WTC11 (cell line): Measurements from ENCODE around the gene ZBTB7B. TPM values are rescaled to one million over a fixed set of nuclear protein-coding genes. Genes with fewer than 3 reads are reported as not detected.

ENCODE experiments used
- ATAC-seq: fragments of 200-7000 bp; cut with Tn5 transposase; 2 replicates; pipeline ENCODE4 v1.10.0; 2021; ENCODE audit warnings: mild to moderate bottlenecking, moderate library complexity
- CTCF ChIA-PET: fragments of 300-600 bp; sonication (Branson Sonifier 250); formaldehyde crosslinking; loops from one replicate; lab custom pipeline; 2021; ENCODE audit warnings: antibody characterized with exemption; lab: Charles Lee
- POLR2A ChIA-PET: fragments of 350-600 bp; sonication (Branson Sonifier 250); formaldehyde crosslinking; loops from one replicate; lab custom pipeline; 2021; ENCODE audit warnings: antibody characterized with exemption; lab: Charles Lee
- DNase-seq: peaks from one replicate; pipeline ENCODE4 v3.0.0; 2021; ENCODE audit warnings: low spot score
- H3K27ac Mint-ChIP-seq: 2 replicates; pipeline ENCODE4 v1.8.0; 2021; ENCODE audit warnings: mixed read lengths
- H3K27me3 Mint-ChIP-seq: 2 replicates; pipeline ENCODE4 v1.8.0; 2021; ENCODE audit warnings: low read depth, mild to moderate bottlenecking, moderate library complexity, mixed read lengths
- H3K36me3 Mint-ChIP-seq: 2 replicates; pipeline ENCODE4 v1.8.0; 2021; ENCODE audit warnings: mixed read lengths
- H3K4me1 Mint-ChIP-seq: 2 replicates; pipeline ENCODE4 v1.8.0; 2022; ENCODE audit warnings: mixed read lengths
- H3K4me3 Mint-ChIP-seq: 2 replicates; pipeline ENCODE4 v1.8.0; 2021; ENCODE audit warnings: mild to moderate bottlenecking, moderate library complexity, mixed read lengths
- H3K9me3 Mint-ChIP-seq: 2 replicates; pipeline ENCODE4 v1.8.0; 2021; ENCODE audit warnings: mixed read lengths
- E2F5 ChIP-seq: sonication (generic); formaldehyde crosslinking; IDR thresholded peaks from 2 replicates; pipeline ENCODE4 v1.8.1; 2022; ENCODE audit warnings: mild to moderate bottlenecking, moderate library complexity, missing genetic modification reagents
- ELF4 ChIP-seq: sonication (generic); formaldehyde crosslinking; IDR thresholded peaks from 2 replicates; pipeline ENCODE4 v1.8.1; 2022; ENCODE audit warnings: low read depth, mild to moderate bottlenecking, moderate library complexity, missing genetic modification reagents
- FOXK1 ChIP-seq: sonication (generic); formaldehyde crosslinking; IDR thresholded peaks from 2 replicates; pipeline ENCODE4 v1.8.0; 2022; ENCODE audit warnings: mild to moderate bottlenecking, moderate library complexity, missing genetic modification reagents
- FOXP1 ChIP-seq: sonication (generic); formaldehyde crosslinking; IDR thresholded peaks from 2 replicates; pipeline ENCODE4 v1.8.0; 2022; ENCODE audit warnings: missing genetic modification reagents, mild to moderate bottlenecking, moderate library complexity, borderline replicate concordance
- HMGXB4 ChIP-seq: sonication (generic); formaldehyde crosslinking; IDR thresholded peaks from 2 replicates; pipeline ENCODE4 v1.8.1; 2023; ENCODE audit warnings: mild to moderate bottlenecking, moderate library complexity, missing genetic modification reagents
- MLX ChIP-seq: sonication (generic); formaldehyde crosslinking; IDR thresholded peaks from 2 replicates; pipeline ENCODE4 v1.8.1; 2023; ENCODE audit warnings: mild to moderate bottlenecking, missing genetic modification reagents, moderate library complexity
- NFATC4 ChIP-seq: fragments of 250-450 bp; sonication (Bioruptor Pico); IDR thresholded peaks from 2 replicates; pipeline ENCODE4 v1.9.0; 2021; ENCODE audit warnings: mild to moderate bottlenecking
- NR2C2 ChIP-seq: sonication (generic); formaldehyde crosslinking; IDR thresholded peaks from 2 replicates; pipeline ENCODE4 v1.8.0; 2022; ENCODE audit warnings: mild to moderate bottlenecking, missing genetic modification reagents
- SMAD4 ChIP-seq: sonication (generic); formaldehyde crosslinking; IDR thresholded peaks from 2 replicates; pipeline ENCODE4 v1.8.0; 2022; ENCODE audit warnings: mild to moderate bottlenecking, missing genetic modification reagents
- TCF7 ChIP-seq: sonication (generic); formaldehyde crosslinking; IDR thresholded peaks from 2 replicates; pipeline ENCODE4 v1.8.0; 2022; ENCODE audit warnings: mild to moderate bottlenecking, low read depth, missing genetic modification reagents, moderate library complexity
- TEAD1 ChIP-seq: sonication (generic); formaldehyde crosslinking; IDR thresholded peaks from 2 replicates; pipeline ENCODE4 v1.8.0; 2022; ENCODE audit warnings: mild to moderate bottlenecking, missing genetic modification reagents
- TEAD4 ChIP-seq: sonication (generic); formaldehyde crosslinking; IDR thresholded peaks from 2 replicates; pipeline ENCODE4 v1.8.0; 2022; ENCODE audit warnings: mild to moderate bottlenecking, missing genetic modification reagents
- TP53 ChIP-seq: sonication (generic); formaldehyde crosslinking; IDR thresholded peaks from 2 replicates; pipeline ENCODE4 v1.8.1; 2023; ENCODE audit warnings: mild to moderate bottlenecking, missing genetic modification reagents
- ZBTB21 ChIP-seq: sonication (generic); formaldehyde crosslinking; IDR thresholded peaks from 2 replicates; pipeline ENCODE4 v1.8.1; 2023; ENCODE audit warnings: mild to moderate bottlenecking, missing genetic modification reagents, borderline replicate concordance
- ZNF425 ChIP-seq: fragments of 250-450 bp; sonication (Bioruptor Pico); conservative IDR thresholded peaks from 2 replicates; pipeline ENCODE4 v1.9.0; 2021; ENCODE audit warnings: mild to moderate bottlenecking
- ZNF532 ChIP-seq: fragments of 250-450 bp; sonication (Bioruptor Pico); IDR thresholded peaks from 2 replicates; pipeline ENCODE4 v1.9.0; 2021; ENCODE audit warnings: mild to moderate bottlenecking, borderline replicate concordance
- total RNA-seq: library from RNA; stranded (reverse); gene quantifications from 3 replicates; pipeline ENCODE4 v1.2.3, GENCODE V29; 2021
- TF ChIP-seq, protein P1 (sequence below): sonication (generic); formaldehyde crosslinking; IDR thresholded peaks from 2 replicates; pipeline ENCODE4 v1.8.1; 2023; ENCODE audit warnings: mild to moderate bottlenecking, missing genetic modification reagents, borderline replicate concordance
- TF ChIP-seq, protein P2 (sequence below): sonication (generic); formaldehyde crosslinking; IDR thresholded peaks from 2 replicates; pipeline ENCODE4 v1.8.0; 2023; ENCODE audit warnings: missing genetic modification reagents
- TF ChIP-seq, protein P3 (sequence below): sonication (generic); formaldehyde crosslinking; IDR thresholded peaks from 2 replicates; pipeline ENCODE4 v1.8.1; 2022; ENCODE audit warnings: missing genetic modification reagents, borderline replicate concordance
- TF ChIP-seq, protein P4 (sequence below): sonication (generic); formaldehyde crosslinking; IDR thresholded peaks from 2 replicates; pipeline ENCODE4 v1.8.0; 2022; ENCODE audit warnings: mild to moderate bottlenecking, missing genetic modification reagents

The ZBTB7B gene
- total RNA-seq, 1 experiment from 2014 or later, result 29.8 TPM

DNA sequence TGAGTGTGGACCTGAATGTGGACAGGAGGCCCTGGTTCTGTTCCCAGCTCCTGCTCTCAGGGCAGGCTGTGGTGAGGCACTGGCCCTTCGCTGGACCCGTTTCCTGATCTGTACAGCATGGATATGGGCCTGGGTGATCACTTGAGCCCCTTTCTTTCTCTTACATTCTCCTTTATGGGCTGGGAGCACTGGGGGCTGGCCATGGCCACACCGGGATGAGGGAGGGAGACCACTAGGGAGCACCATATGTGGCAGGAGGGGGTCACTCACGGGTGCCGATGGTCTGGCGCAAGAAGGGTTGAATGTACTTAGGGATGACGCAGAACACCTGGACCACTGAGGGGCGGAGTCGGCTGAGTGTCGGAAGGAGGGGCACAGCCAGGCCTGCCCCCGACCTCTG lies 28.3 kb downstream of the ZBTB7B start (continued):
- TF ChIP-seq NR2C2 (no peak), SMAD4 (CRISPR knock-in tag) (no peak), ELF4 (CRISPR knock-in tag) (no peak), NFATC4 (CRISPR knock-in tag) (no peak), FOXK1 (CRISPR knock-in tag) (no peak), ZNF532 (no peak), FOXP1 (CRISPR knock-in tag) (no peak), TCF7 (CRISPR knock-in tag) (no peak), ZBTB21 (CRISPR knock-in tag) (no peak), E2F5 (CRISPR knock-in tag) (no peak)
- TF ChIP-seq, protein P1, sequence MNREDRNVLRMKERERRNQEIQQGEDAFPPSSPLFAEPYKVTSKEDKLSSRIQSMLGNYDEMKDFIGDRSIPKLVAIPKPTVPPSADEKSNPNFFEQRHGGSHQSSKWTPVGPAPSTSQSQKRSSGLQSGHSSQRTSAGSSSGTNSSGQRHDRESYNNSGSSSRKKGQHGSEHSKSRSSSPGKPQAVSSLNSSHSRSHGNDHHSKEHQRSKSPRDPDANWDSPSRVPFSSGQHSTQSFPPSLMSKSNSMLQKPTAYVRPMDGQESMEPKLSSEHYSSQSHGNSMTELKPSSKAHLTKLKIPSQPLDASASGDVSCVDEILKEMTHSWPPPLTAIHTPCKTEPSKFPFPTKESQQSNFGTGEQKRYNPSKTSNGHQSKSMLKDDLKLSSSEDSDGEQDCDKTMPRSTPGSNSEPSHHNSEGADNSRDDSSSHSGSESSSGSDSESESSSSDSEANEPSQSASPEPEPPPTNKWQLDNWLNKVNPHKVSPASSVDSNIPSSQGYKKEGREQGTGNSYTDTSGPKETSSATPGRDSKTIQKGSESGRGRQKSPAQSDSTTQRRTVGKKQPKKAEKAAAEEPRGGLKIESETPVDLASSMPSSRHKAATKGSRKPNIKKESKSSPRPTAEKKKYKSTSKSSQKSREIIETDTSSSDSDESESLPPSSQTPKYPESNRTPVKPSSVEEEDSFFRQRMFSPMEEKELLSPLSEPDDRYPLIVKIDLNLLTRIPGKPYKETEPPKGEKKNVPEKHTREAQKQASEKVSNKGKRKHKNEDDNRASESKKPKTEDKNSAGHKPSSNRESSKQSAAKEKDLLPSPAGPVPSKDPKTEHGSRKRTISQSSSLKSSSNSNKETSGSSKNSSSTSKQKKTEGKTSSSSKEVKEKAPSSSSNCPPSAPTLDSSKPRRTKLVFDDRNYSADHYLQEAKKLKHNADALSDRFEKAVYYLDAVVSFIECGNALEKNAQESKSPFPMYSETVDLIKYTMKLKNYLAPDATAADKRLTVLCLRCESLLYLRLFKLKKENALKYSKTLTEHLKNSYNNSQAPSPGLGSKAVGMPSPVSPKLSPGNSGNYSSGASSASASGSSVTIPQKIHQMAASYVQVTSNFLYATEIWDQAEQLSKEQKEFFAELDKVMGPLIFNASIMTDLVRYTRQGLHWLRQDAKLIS (CRISPR knock-in tag), result no peak
- TF ChIP-seq, protein P2, sequence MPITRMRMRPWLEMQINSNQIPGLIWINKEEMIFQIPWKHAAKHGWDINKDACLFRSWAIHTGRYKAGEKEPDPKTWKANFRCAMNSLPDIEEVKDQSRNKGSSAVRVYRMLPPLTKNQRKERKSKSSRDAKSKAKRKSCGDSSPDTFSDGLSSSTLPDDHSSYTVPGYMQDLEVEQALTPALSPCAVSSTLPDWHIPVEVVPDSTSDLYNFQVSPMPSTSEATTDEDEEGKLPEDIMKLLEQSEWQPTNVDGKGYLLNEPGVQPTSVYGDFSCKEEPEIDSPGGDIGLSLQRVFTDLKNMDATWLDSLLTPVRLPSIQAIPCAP (CRISPR knock-in tag), result no peak

DNA sequence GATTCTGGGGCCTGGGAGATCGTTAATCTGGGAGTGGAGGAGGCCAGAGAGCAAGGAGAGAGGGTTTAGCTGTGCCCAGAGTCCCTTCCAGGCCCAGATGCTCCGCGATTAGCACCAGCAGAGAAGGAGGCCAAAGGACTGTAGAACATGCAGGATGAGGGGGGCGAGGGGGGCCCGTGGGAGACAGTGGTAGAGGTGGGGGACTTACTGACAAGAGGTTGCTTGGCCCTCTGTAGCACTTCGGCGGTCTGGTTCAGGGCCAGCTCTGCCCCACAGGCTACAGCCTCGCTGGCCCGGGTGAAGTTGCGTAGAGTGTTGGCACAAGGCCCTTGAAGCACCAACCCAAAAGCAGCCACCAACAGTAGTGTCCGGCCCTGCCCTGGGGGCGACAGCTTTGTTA lies 30.3 kb downstream of the ZBTB7B start:
- ChIA-PET POLR2A (no interaction called here), CTCF (interaction anchor here (0.9 to 4.0 kb wide), 7 partner anchors 12 to 135 kb away, joined by 3 to 15 read pairs (median 4); partner anchors contain the start of gene ADAM15)
- Mint-ChIP-seq H3K4me1 (no peaks in the 10 kb centered on the region), H3K9me3 (no peaks in the 10 kb centered on the region), H3K4me3 (no peak overlapping the region), H3K27ac (no peak overlapping the region), H3K36me3 (no peaks in the 10 kb centered on the region), H3K27me3 (peaks cover 8% of the 10 kb centered on the region; the same call in 1 of the 2 replicates)
- no peak for ATAC-seq
- DNase-seq, result no peak
- TF ChIP-seq TP53 (CRISPR knock-in tag) (no peak), FOXP1 (CRISPR knock-in tag) (no peak), HMGXB4 (CRISPR knock-in tag) (no peak), TEAD1 (CRISPR knock-in tag) (no peak), ZNF425 (CRISPR knock-in tag) (no peak), TEAD4 (CRISPR knock-in tag) (no peak), MLX (CRISPR knock-in tag) (no peak)
- TF ChIP-seq, protein P3, sequence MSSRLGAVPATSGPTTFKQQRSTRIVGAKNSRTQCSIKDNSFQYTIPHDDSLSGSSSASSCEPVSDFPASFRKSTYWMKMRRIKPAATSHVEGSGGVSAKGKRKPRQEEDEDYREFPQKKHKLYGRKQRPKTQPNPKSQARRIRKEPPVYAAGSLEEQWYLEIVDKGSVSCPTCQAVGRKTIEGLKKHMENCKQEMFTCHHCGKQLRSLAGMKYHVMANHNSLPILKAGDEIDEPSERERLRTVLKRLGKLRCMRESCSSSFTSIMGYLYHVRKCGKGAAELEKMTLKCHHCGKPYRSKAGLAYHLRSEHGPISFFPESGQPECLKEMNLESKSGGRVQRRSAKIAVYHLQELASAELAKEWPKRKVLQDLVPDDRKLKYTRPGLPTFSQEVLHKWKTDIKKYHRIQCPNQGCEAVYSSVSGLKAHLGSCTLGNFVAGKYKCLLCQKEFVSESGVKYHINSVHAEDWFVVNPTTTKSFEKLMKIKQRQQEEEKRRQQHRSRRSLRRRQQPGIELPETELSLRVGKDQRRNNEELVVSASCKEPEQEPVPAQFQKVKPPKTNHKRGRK (CRISPR knock-in tag), result no peak
- TF ChIP-seq, protein P4, sequence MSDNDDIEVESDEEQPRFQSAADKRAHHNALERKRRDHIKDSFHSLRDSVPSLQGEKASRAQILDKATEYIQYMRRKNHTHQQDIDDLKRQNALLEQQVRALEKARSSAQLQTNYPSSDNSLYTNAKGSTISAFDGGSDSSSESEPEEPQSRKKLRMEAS, result no peak
